KBM-7 (cell line): ENCODE data around the gene HPSE2.

Experiments
- DNase-seq: peaks from one replicate; pipeline ENCODE4 v3.0.0-alpha.2; 2015
- in situ Hi-C: fragments of 300-500 bp; cut with MboI; formaldehyde crosslinking; loops from 2 replicates; pipeline ENCODE4 v1.14.3; 2020; ENCODE audit warnings: low sequenced_read_pairs, low pct_unique_long_range_greater_than_20kb, mixed read lengths

HPSE2 gene

GRCh38 chr10:98808282-98808892 is 427.3 kb downstream of the HPSE2 start:
- DNase-seq, result no peak
- in situ Hi-C loops, result no loop called here

GRCh38 chr10:98800263-98800662 is 435.4 kb downstream of the HPSE2 start:
- in situ Hi-C loops, result no loop called here
- no peak for DNase-seq

GRCh38 chr10:98795467-98795866 is 440.2 kb downstream of the HPSE2 start:
- in situ Hi-C loops, result no loop called here
- no peak for DNase-seq

GRCh38 chr10:98790817-98791216 is 444.8 kb downstream of the HPSE2 start:
- in situ Hi-C loops, result no loop called here
- peak; percentile 41 for DNase-seq

- in situ Hi-C loops, result no loop called here
- DNase-seq, result peak; percentile 92
Measured at GRCh38 chr10:98778277-98778759, 457.3 kb downstream of the HPSE2 start.

GRCh38 chr10:98758463-98758862 is 477.2 kb downstream of the HPSE2 start:
- in situ Hi-C loops, result no loop called here

GRCh38 chr10:98748298-98748697 is 487.4 kb downstream of the HPSE2 start:
- DNase-seq, result peak; percentile 52
- in situ Hi-C loops, result no loop called here

More at GRCh38 chr10:98758463-98758862, 477.2 kb downstream of the HPSE2 start:
- DNase-seq, result no peak

- peak; percentile 11 for DNase-seq
- in situ Hi-C loops, result no loop called here
Measured at GRCh38 chr10:98745645-98746044, 490.0 kb downstream of the HPSE2 start.

GRCh38 chr10:98720551-98720950 is 515.1 kb downstream of the HPSE2 start:
- DNase-seq, result no peak
- in situ Hi-C loops, result no loop called here

GRCh38 chr10:98713586-98713985 is 522.1 kb downstream of the HPSE2 start:
- in situ Hi-C loops, result no loop called here
- no peak for DNase-seq

GRCh38 chr10:98696516-98696915 is 539.1 kb downstream of the HPSE2 start:
- in situ Hi-C loops, result no loop called here
- DNase-seq, result no peak

- in situ Hi-C loops, result no loop called here
- DNase-seq, result no peak
Measured at GRCh38 chr10:98694883-98695282, 540.8 kb downstream of the HPSE2 start.

GRCh38 chr10:98694014-98694413 is 541.6 kb downstream of the HPSE2 start:
- in situ Hi-C loops, result no loop called here
- no peak for DNase-seq

GRCh38 chr10:98687685-98688084 is 548.0 kb downstream of the HPSE2 start:
- in situ Hi-C loops, result no loop called here
- no peak for DNase-seq

GRCh38 chr10:98684019-98684899 is 551.4 kb downstream of the HPSE2 start:
- in situ Hi-C loops, result no loop called here
- DNase-seq, result no peak

- in situ Hi-C loops, result no loop called here
- no peak for DNase-seq
Measured at GRCh38 chr10:98676895-98677294, 558.8 kb downstream of the HPSE2 start.

- no peak for DNase-seq
- in situ Hi-C loops, result no loop called here
Measured at GRCh38 chr10:98675902-98676301, 559.8 kb downstream of the HPSE2 start.

- no peak for DNase-seq
- in situ Hi-C loops, result no loop called here
Measured at GRCh38 chr10:98673171-98673782, 562.4 kb downstream of the HPSE2 start.

GRCh38 chr10:98667081-98667480 is 568.6 kb downstream of the HPSE2 start:
- in situ Hi-C loops, result no loop called here
- DNase-seq, result no peak

GRCh38 chr10:98666276-98666675 is 569.4 kb downstream of the HPSE2 start:
- in situ Hi-C loops, result no loop called here
- DNase-seq, result no peak
